Central memory CD8-positive, alpha-beta T cell (primary cell): Measurements from ENCODE around the gene SAMD4A.

Experiments used
- ATAC-seq: fragments of 150-1000 bp; cut with Tn5 transposase; replicated peaks from 2 replicates; pipeline ENCODE4 v1.10.0; 2022; ENCODE audit warnings: mild to moderate bottlenecking, moderate FRiP score, moderate number of reproducible peaks; ENCODE audit not compliant: poor library complexity, severe bottlenecking; ENCODE audit errors: extremely low read depth
- DNase-seq, 2 donors: peaks; one replicate each; pipeline ENCODE4 v3.0.0; 2021; ENCODE audit warnings: low spot score in 2 of 2
- H3K27ac Mint-ChIP-seq: one replicate; pipeline ENCODE4 v1.8.0; 2022; ENCODE audit warnings: low read depth, mild to moderate bottlenecking, moderate library complexity, mixed read lengths
- H3K27me3 Mint-ChIP-seq: one replicate; pipeline ENCODE4 v1.8.0; 2022; ENCODE audit warnings: mixed read lengths
- H3K36me3 Mint-ChIP-seq: one replicate; pipeline ENCODE4 v1.8.0; 2022; ENCODE audit warnings: mild to moderate bottlenecking, moderate library complexity, mixed read lengths; ENCODE audit not compliant: insufficient read depth
- H3K4me1 Mint-ChIP-seq: one replicate; pipeline ENCODE4 v1.8.0; 2022; ENCODE audit warnings: mixed read lengths
- H3K4me3 Mint-ChIP-seq: one replicate; pipeline ENCODE4 v1.8.0; 2022; ENCODE audit warnings: mild to moderate bottlenecking, moderate library complexity, mixed read lengths
- H3K9me3 Mint-ChIP-seq: one replicate; pipeline ENCODE4 v1.8.0; 2022; ENCODE audit warnings: mixed read lengths

SAMD4A gene

GRCh38 chr14:54754116-54754622, 187.2 kb downstream of the SAMD4A start:
- no peak overlapping the region for H3K4me3 Mint-ChIP-seq
- H3K9me3 Mint-ChIP-seq = no peaks in the 10 kb centered on the region
- H3K27me3 Mint-ChIP-seq = peaks cover 61% of the 10 kb centered on the region
- ATAC-seq (no peak), DNase-seq (no peak)
- no peaks in the 10 kb centered on the region for H3K36me3 Mint-ChIP-seq
- H3K27ac Mint-ChIP-seq = no peak overlapping the region
- H3K4me1 Mint-ChIP-seq = no peaks in the 10 kb centered on the region

GRCh38 chr14:54754623-54755386, 187.9 kb downstream of the SAMD4A start:
- peaks cover 54% of the 10 kb centered on the region for H3K27me3 Mint-ChIP-seq
- no peaks in the 10 kb centered on the region for H3K36me3 Mint-ChIP-seq
- no peak overlapping the region for H3K27ac Mint-ChIP-seq
- no peaks in the 10 kb centered on the region for H3K9me3 Mint-ChIP-seq
- DNase-seq (no peak), ATAC-seq (no peak)
- H3K4me1 Mint-ChIP-seq = no peaks in the 10 kb centered on the region
- H3K4me3 Mint-ChIP-seq = no peak overlapping the region

GRCh38 chr14:54756656-54757392, 189.9 kb downstream of the SAMD4A start:
- Mint-ChIP-seq H3K36me3 (no peaks in the 10 kb centered on the region), H3K27me3 (peaks cover 50% of the 10 kb centered on the region), H3K4me3 (no peak overlapping the region), H3K9me3 (no peaks in the 10 kb centered on the region), H3K4me1 (no peaks in the 10 kb centered on the region), H3K27ac (no peak overlapping the region)
- no peak for ATAC-seq
- no peak for DNase-seq

- Mint-ChIP-seq H3K9me3 (no peaks in the 10 kb centered on the region), H3K4me3 (no peak overlapping the region)
- no peak for ATAC-seq
These were observed 191.1 kb downstream of the SAMD4A start for GRCh38 chr14:54758041-54758440.

GRCh38 chr14:54759982-54760585, 193.2 kb downstream of the SAMD4A start:
- H3K27ac Mint-ChIP-seq = no peak overlapping the region
- DNase-seq (no peak), ATAC-seq (no peak)
- no peak overlapping the region for H3K4me3 Mint-ChIP-seq
- no peaks in the 10 kb centered on the region for H3K36me3 Mint-ChIP-seq
- H3K27me3 Mint-ChIP-seq = peaks cover 50% of the 10 kb centered on the region
- H3K4me1 Mint-ChIP-seq = no peaks in the 10 kb centered on the region
- no peaks in the 10 kb centered on the region for H3K9me3 Mint-ChIP-seq

More at GRCh38 chr14:54758041-54758440, 191.1 kb downstream of the SAMD4A start:
- no peak for DNase-seq
- Mint-ChIP-seq H3K4me1 (no peaks in the 10 kb centered on the region), H3K27me3 (peaks cover 50% of the 10 kb centered on the region), H3K36me3 (no peaks in the 10 kb centered on the region), H3K27ac (no peak overlapping the region)

GRCh38 chr14:54760866-54761575, 194.1 kb downstream of the SAMD4A start:
- no peak for ATAC-seq
- peaks cover 50% of the 10 kb centered on the region for H3K27me3 Mint-ChIP-seq
- H3K4me1 Mint-ChIP-seq = no peaks in the 10 kb centered on the region
- no peak for DNase-seq
- H3K36me3 Mint-ChIP-seq = no peaks in the 10 kb centered on the region
- H3K4me3 Mint-ChIP-seq = no peak overlapping the region
- H3K27ac Mint-ChIP-seq = no peak overlapping the region
- H3K9me3 Mint-ChIP-seq = no peaks in the 10 kb centered on the region

GRCh38 chr14:54761835-54762234, 194.9 kb downstream of the SAMD4A start:
- H3K9me3 Mint-ChIP-seq = no peaks in the 10 kb centered on the region
- H3K36me3 Mint-ChIP-seq = no peaks in the 10 kb centered on the region
- no peak for ATAC-seq
- DNase-seq = no peak
- no peaks in the 10 kb centered on the region for H3K4me1 Mint-ChIP-seq
- H3K27me3 Mint-ChIP-seq = peaks cover 50% of the 10 kb centered on the region
- no peak overlapping the region for H3K27ac Mint-ChIP-seq
- H3K4me3 Mint-ChIP-seq = no peak overlapping the region

- Mint-ChIP-seq H3K4me3 (no peak overlapping the region), H3K9me3 (no peaks in the 10 kb centered on the region), H3K4me1 (no peaks in the 10 kb centered on the region), H3K36me3 (no peaks in the 10 kb centered on the region), H3K27ac (no peak overlapping the region), H3K27me3 (peaks cover 53% of the 10 kb centered on the region)
- ATAC-seq (no peak), DNase-seq (no peak)
These were observed 195.4 kb downstream of the SAMD4A start for GRCh38 chr14:54762296-54762695.

GRCh38 chr14:54763761-54764160, 196.8 kb downstream of the SAMD4A start:
- peaks cover 68% of the 10 kb centered on the region for H3K27me3 Mint-ChIP-seq
- no peak overlapping the region for H3K4me3 Mint-ChIP-seq
- H3K9me3 Mint-ChIP-seq = no peaks in the 10 kb centered on the region
- H3K27ac Mint-ChIP-seq = no peak overlapping the region
- H3K36me3 Mint-ChIP-seq = no peaks in the 10 kb centered on the region
- DNase-seq (no peak), ATAC-seq (no peak)
- H3K4me1 Mint-ChIP-seq = no peaks in the 10 kb centered on the region

- H3K36me3 Mint-ChIP-seq = no peaks in the 10 kb centered on the region
- H3K27me3 Mint-ChIP-seq = peaks cover 84% of the 10 kb centered on the region
These were observed 199.6 kb downstream of the SAMD4A start for GRCh38 chr14:54766276-54767138.

GRCh38 chr14:54767139-54767431, 200.2 kb downstream of the SAMD4A start:
- Mint-ChIP-seq H3K9me3 (no peaks in the 10 kb centered on the region), H3K36me3 (no peaks in the 10 kb centered on the region), H3K4me3 (no peak overlapping the region), H3K27ac (no peak overlapping the region), H3K4me1 (no peaks in the 10 kb centered on the region), H3K27me3 (peaks cover 81% of the 10 kb centered on the region)
- no peak for DNase-seq
- no peak for ATAC-seq

More at GRCh38 chr14:54766276-54767138, 199.6 kb downstream of the SAMD4A start:
- no peak overlapping the region for H3K4me3 Mint-ChIP-seq
- H3K9me3 Mint-ChIP-seq = no peaks in the 10 kb centered on the region
- no peak overlapping the region for H3K27ac Mint-ChIP-seq
- DNase-seq = no peak
- no peaks in the 10 kb centered on the region for H3K4me1 Mint-ChIP-seq
- ATAC-seq = no peak

GRCh38 chr14:54767450-54767849, 200.5 kb downstream of the SAMD4A start:
- Mint-ChIP-seq H3K4me3 (no peak overlapping the region), H3K36me3 (no peaks in the 10 kb centered on the region), H3K27ac (no peak overlapping the region), H3K27me3 (peaks cover 81% of the 10 kb centered on the region), H3K4me1 (no peaks in the 10 kb centered on the region), H3K9me3 (no peaks in the 10 kb centered on the region)
- no peak for DNase-seq
- ATAC-seq = no peak
